ENCODE measurements around the gene CRYBG1. TPM values are rescaled to one million over a fixed set of nuclear protein-coding genes. Genes with fewer than 3 reads are reported as not detected.

The CRYBG1 gene
- total RNA-seq, 1 experiment from 2014 or later: 2.9 TPM

DNA sequence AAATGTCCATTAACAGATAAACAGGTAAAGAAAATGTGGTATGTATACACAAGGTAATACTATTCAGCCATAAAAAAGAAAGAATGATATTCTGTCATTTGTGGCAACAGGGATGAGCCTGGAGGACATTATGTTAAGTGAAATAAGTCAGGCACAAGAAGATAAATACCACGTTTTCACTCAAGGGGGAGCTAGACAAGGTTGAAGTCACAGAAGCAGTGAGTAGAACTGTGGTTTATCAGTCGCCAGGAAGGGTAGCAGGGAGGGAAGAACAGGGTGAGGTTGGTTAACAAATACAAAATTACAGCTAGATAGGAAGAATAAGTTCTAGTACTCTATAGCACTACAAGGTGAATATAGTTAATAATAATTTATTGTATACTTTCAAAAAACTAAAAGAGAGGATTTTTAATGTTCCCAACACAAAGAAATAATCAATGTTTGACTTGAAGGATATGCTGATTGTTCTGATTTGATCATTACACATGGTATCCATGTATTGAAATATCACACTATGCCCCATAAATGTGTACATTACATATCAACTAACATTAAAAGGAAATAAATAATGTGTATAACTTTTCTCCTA is 247.7 kb downstream of the CRYBG1 start:
- H3K27ac ChIP-seq (ENCODE audit: low read depth, low read length, poor library complexity, severe bottlenecking): no peak overlapping the region
- ChIA-PET POLR2A (ENCODE audit: low non-redundant PET) (no interaction called here), CTCF (interaction anchor here (0.6 to 1.4 kb wide), 3 partner anchors 371 to 390 kb away, joined by 4 to 5 read pairs (median 4); no protein-coding TSS in a partner anchor)
- no peaks in the 10 kb centered on the region for H3K9me3 ChIP-seq (ENCODE audit: low read depth, low read length, poor library complexity, severe bottlenecking)
- no TSS peak for BruUV-seq (replicated peaks)
- intact Hi-C loops (cut with micrococcal nuclease; ENCODE audit: unreplicated experiment): loop anchor here (1.0 kb wide), 1 partner anchor 371 kb away; no protein-coding TSS in a partner anchor
- no peaks in the 10 kb centered on the region for H3K27me3 ChIP-seq (replicated peaks; ENCODE audit: insufficient read depth, low read depth, low read length, poor library complexity)
- peak; percentile 73 for DNase-seq (ENCODE audit: low spot score)
- TF ChIP-seq EZH2 (IDR thresholded peaks at IDR 0.05; ENCODE audit: borderline replicate concordance, low read depth, low read length, poor library complexity, severe bottlenecking): no peak
- TF ChIP-seq CTCF (conservative IDR thresholded peaks at IDR 0.05; ENCODE audit: low read depth, low read length): peak; percentile 68
- no peak overlapping the region for H3K4me3 ChIP-seq (ENCODE audit: low read depth, low read length, poor library complexity, severe bottlenecking)
- no peaks in the 10 kb centered on the region for H3K4me1 ChIP-seq (ENCODE audit: insufficient read depth, low read length, poor library complexity, severe bottlenecking)
- no peaks in the 10 kb centered on the region for H3K36me3 ChIP-seq (ENCODE audit: insufficient read depth, low read length, poor library complexity, severe bottlenecking)

- H3K27me3 ChIP-seq (replicated peaks; ENCODE audit: insufficient read depth, low read depth, low read length, poor library complexity): no peaks in the 10 kb centered on the region
- DNase-seq (ENCODE audit: low spot score): peak; percentile 50
- no peaks in the 10 kb centered on the region for H3K36me3 ChIP-seq (ENCODE audit: insufficient read depth, low read length, poor library complexity, severe bottlenecking)
- ChIA-PET CTCF (interaction anchor here (0.6 to 1.2 kb wide), 5 partner anchors 19 to 370 kb away, joined by 3 to 8 read pairs (median 4); no protein-coding TSS in a partner anchor), POLR2A (ENCODE audit: low non-redundant PET) (no interaction called here)
- H3K4me3 ChIP-seq (ENCODE audit: low read depth, low read length, poor library complexity, severe bottlenecking): no peak overlapping the region
- TF ChIP-seq EZH2 (IDR thresholded peaks at IDR 0.05; ENCODE audit: borderline replicate concordance, low read depth, low read length, poor library complexity, severe bottlenecking) (no peak), CTCF (conservative IDR thresholded peaks at IDR 0.05; ENCODE audit: low read depth, low read length) (peak; percentile 55)
- no peak overlapping the region for H3K27ac ChIP-seq (ENCODE audit: low read depth, low read length, poor library complexity, severe bottlenecking)
- intact Hi-C loops (cut with micrococcal nuclease; ENCODE audit: unreplicated experiment): no loop called here
- no TSS peak for BruUV-seq (replicated peaks)
- H3K9me3 ChIP-seq (ENCODE audit: low read depth, low read length, poor library complexity, severe bottlenecking): no peaks in the 10 kb centered on the region
- no peaks in the 10 kb centered on the region for H3K4me1 ChIP-seq (ENCODE audit: insufficient read depth, low read length, poor library complexity, severe bottlenecking)
Measured at GRCh38 chr6:106609699-106610098, 249.2 kb downstream of the CRYBG1 start.

DNA sequence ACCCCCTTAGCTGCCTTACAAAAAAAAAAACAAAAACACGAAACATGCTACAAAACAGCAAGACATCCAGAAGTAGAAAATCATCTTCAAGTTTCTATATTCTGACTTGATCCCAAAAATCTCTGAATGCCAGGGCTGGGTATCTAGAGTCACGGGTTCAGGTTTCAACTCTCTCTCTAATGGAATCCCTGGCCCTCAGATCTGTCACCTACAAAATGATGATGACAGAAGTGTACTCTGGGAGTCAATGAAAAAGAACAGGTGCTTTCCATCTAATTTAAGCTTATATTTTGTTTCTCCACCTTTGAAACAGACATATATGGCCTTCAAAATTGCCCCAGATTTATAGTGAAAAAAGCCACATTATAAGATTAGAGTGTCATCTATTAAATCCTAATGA is 250.5 kb downstream of the CRYBG1 start:
- intact Hi-C loops (cut with micrococcal nuclease; ENCODE audit: unreplicated experiment): no loop called here
- no peaks in the 10 kb centered on the region for H3K36me3 ChIP-seq (ENCODE audit: insufficient read depth, low read length, poor library complexity, severe bottlenecking)
- BruUV-seq (replicated peaks): no TSS peak
- H3K27ac ChIP-seq (ENCODE audit: low read depth, low read length, poor library complexity, severe bottlenecking): no peak overlapping the region
- H3K27me3 ChIP-seq (replicated peaks; ENCODE audit: insufficient read depth, low read depth, low read length, poor library complexity): no peaks in the 10 kb centered on the region
- H3K9me3 ChIP-seq (ENCODE audit: low read depth, low read length, poor library complexity, severe bottlenecking): no peaks in the 10 kb centered on the region
- ChIA-PET POLR2A (ENCODE audit: low non-redundant PET) (no interaction called here), CTCF (no interaction called here)
- TF ChIP-seq EZH2 (IDR thresholded peaks at IDR 0.05; ENCODE audit: borderline replicate concordance, low read depth, low read length, poor library complexity, severe bottlenecking): no peak
- no peak for TF ChIP-seq CTCF (conservative IDR thresholded peaks at IDR 0.05; ENCODE audit: low read depth, low read length)
- no peaks in the 10 kb centered on the region for H3K4me1 ChIP-seq (ENCODE audit: insufficient read depth, low read length, poor library complexity, severe bottlenecking)
- no peak for DNase-seq (ENCODE audit: low spot score)
- H3K4me3 ChIP-seq (ENCODE audit: low read depth, low read length, poor library complexity, severe bottlenecking): no peak overlapping the region

Measured in A673 (cell line).